ENCODE data around the gene KCNIP1.

KCNIP1 gene

GRCh38 chr5:170565072-170565471 is 61.3 kb downstream of the KCNIP1 start:
- no peak for DNase-seq (ENCODE audit: low spot score)

GRCh38 chr5:170569101-170569500 is 65.3 kb downstream of the KCNIP1 start:
- no peak for DNase-seq (ENCODE audit: low spot score)

GRCh38 chr5:170570476-170570875 is 66.7 kb downstream of the KCNIP1 start:
- no peak for DNase-seq (ENCODE audit: low spot score)

- DNase-seq (ENCODE audit: low spot score), result no peak
These were observed 67.5 kb downstream of the KCNIP1 start for GRCh38 chr5:170571281-170571731.

- no peak for DNase-seq (ENCODE audit: low spot score)
These were observed 68.3 kb downstream of the KCNIP1 start for GRCh38 chr5:170571875-170572852.

GRCh38 chr5:170573114-170573513 is 69.3 kb downstream of the KCNIP1 start:
- DNase-seq (ENCODE audit: low spot score), result no peak

- DNase-seq (ENCODE audit: low spot score), result no peak
These were observed 69.8 kb downstream of the KCNIP1 start for GRCh38 chr5:170573660-170574059.

- DNase-seq (ENCODE audit: low spot score), result no peak
These were observed 73.0 kb downstream of the KCNIP1 start for GRCh38 chr5:170576602-170577535.

- DNase-seq (ENCODE audit: low spot score), result peak; percentile 69
These were observed 75.8 kb downstream of the KCNIP1 start for GRCh38 chr5:170579601-170580000.

- DNase-seq (ENCODE audit: low spot score), result no peak
These were observed 77.4 kb downstream of the KCNIP1 start for GRCh38 chr5:170581211-170581610.

- no peak for DNase-seq (ENCODE audit: low spot score)
These were observed 79.0 kb downstream of the KCNIP1 start for GRCh38 chr5:170582644-170583330.

- no peak for DNase-seq (ENCODE audit: low spot score)
These were observed 80.2 kb downstream of the KCNIP1 start for GRCh38 chr5:170584003-170584402.

- DNase-seq (ENCODE audit: low spot score), result no peak
These were observed 80.7 kb downstream of the KCNIP1 start for GRCh38 chr5:170584450-170585058.

GRCh38 chr5:170585273-170585948 is 81.6 kb downstream of the KCNIP1 start:
- no peak for DNase-seq (ENCODE audit: low spot score)

GRCh38 chr5:170587808-170588207 is 84.0 kb downstream of the KCNIP1 start:
- DNase-seq (ENCODE audit: low spot score), result no peak

GRCh38 chr5:170589643-170590042 is 85.8 kb downstream of the KCNIP1 start:
- no peak for DNase-seq (ENCODE audit: low spot score)

GRCh38 chr5:170590566-170590965 is 86.7 kb downstream of the KCNIP1 start:
- DNase-seq (ENCODE audit: low spot score), result no peak

- DNase-seq (ENCODE audit: low spot score), result no peak
These were observed 87.2 kb downstream of the KCNIP1 start for GRCh38 chr5:170591054-170591453.

- DNase-seq (ENCODE audit: low spot score), result no peak
These were observed 92.7 kb downstream of the KCNIP1 start for GRCh38 chr5:170596482-170597044.

GRCh38 chr5:170597109-170597751 is 93.4 kb downstream of the KCNIP1 start:
- no peak for DNase-seq (ENCODE audit: low spot score)

Data from ecto neural progenitor cell (in vitro differentiated cells).